GM18511 (cell line): ENCODE results near the gene CIT.

Source experiments
- ATAC-seq: cut with Tn5 transposase; IDR thresholded peaks from one replicate; pipeline ENCODE4 v1.9.1; 2021; ENCODE audit warnings: mild to moderate bottlenecking, moderate library complexity; ENCODE audit not compliant: unreplicated experiment

Gene CIT

GRCh38 chr12:119809023-119809422 lies 68.1 kb downstream of the CIT start:
- ATAC-seq: no peak

DNA sequence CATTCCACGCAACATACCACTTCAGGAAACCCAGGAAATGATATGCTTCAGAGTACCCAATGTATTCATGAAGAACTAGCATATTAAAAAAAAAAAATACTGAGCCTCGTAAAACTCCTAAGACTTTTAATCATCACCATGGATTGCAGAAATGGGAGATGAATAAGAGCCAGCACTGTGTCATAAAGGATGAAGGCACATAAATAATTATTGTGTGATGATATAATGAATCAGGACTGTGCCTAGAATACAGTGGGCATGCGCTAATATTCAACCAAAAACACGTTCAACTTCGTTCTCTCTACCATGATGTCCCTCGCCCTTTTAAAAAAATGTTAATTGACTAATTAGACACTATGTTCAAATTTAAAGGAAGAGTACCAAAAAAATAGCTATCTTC lies 68.7 kb downstream of the CIT start:
- no peak for ATAC-seq

- ATAC-seq: no peak
Measured at GRCh38 chr12:119807380-119807779, 69.7 kb downstream of the CIT start.

DNA sequence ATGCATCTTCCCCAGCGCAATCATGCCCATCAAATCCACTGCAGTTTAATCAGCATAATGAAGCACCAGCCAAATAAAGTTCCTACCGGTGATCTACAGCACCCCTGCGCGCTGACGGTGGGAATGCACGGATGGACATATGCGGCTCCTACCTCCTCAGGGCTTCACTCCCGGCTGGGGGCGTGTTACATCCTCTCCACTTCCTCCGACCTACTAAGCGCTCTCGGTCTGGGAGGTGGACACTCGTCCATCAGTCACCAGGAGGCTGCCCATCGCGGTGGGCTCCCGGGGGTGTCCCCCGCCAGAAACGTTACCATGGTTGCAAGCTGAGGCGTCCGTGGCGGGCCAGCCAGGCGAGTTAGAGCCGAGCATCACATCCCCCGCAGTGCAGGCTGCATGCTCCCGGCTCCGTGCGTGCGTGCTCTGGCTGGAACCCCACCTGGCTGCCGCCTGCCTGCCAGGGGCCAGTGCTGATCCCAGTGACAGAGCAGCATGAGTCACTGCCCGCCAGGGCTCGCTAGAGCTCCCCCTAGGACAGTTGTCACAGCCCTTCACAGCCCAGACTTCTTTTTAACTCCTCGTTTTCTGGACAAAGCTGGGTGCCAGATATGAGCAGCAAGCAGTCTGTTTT lies 73.0 kb downstream of the CIT start:
- ATAC-seq: no peak

- no peak for ATAC-seq
Measured at GRCh38 chr12:119803381-119803791, 73.7 kb downstream of the CIT start.

DNA sequence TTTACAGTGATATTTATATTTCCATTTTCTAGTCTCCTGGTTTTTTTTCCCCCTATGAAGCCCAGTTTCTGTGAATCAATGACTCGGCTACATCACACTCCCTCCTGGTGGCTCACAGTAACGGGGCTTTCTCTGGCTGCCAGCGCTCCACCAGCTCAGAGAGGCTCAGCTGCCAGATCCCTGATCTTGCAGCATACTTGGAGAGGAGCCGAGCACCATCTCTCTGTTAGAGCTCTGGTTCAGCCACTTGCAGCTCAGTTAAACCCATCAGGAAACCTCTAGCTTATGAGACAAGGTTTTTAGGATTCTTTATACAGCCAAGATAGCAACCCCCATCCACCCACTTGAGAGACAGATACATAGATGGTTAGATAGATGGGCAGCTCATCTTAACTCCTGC lies 74.6 kb downstream of the CIT start:
- ATAC-seq: no peak

GRCh38 chr12:119797090-119797489 lies 80.0 kb downstream of the CIT start:
- ATAC-seq: no peak

DNA sequence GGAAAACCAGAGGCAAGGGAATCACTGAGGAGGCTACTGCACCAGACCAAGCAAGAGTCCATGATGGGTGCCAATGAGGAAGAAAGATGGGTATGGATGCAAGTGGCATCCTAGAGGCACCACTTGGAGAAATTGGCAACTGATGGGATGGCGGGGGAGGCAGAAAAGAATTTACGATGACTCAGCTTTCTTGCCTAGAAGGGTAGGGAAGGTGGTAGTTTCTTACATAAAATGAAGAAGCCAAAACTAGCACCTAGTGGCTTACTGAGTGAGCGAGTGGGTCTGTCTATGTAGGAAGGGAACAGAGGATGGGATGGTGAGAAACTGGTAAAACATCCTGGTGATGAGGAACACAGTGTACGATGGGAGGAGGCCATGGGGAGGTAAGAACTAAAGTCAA lies 80.8 kb downstream of the CIT start:
- no peak for ATAC-seq

DNA sequence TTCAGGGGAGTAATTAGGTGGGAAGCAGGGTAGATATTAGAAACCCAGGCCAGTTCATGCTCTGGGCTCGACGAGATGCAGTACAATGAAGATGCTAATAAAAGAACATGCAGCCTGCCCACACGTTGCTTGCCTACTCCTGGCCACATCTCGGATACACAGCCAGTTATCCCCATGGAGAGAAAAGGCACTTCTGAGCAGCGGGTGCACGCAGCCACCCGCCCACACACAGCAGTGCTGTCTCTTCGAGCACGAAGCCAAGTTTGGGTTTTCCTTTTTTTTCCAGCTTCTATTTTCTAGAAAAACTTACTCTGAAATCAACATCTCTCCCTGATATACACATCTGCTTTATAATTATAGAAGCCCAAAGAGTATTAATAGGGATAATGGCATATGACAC lies 85.7 kb downstream of the CIT start:
- no peak for ATAC-seq

GRCh38 chr12:119788786-119789185 lies 88.3 kb downstream of the CIT start:
- no peak for ATAC-seq

- no peak for ATAC-seq
Measured at GRCh38 chr12:119786539-119786938, 90.6 kb downstream of the CIT start.

- no peak for ATAC-seq
Measured at GRCh38 chr12:119784673-119785072, 92.4 kb downstream of the CIT start.

GRCh38 chr12:119783787-119784186 lies 93.3 kb downstream of the CIT start:
- ATAC-seq: no peak

DNA sequence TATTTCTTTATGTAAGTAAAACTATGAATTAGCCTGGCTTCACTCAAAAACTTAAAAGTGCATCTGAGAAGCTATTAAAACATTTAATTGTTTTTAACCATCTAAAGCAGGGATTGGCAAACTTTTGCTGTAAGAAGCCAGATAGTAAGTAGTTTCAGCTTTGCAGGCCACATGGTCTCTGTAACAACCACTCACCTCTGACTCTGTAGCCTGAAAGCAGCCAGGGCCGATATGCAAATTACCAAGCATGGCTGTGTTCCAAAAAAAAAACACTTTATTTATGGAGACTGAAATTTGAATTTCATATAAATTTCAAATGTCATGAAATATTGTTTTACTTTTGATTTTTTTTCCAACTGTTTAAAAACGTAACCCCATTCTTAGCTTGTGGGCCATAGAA lies 95.3 kb downstream of the CIT start:
- ATAC-seq: no peak

DNA sequence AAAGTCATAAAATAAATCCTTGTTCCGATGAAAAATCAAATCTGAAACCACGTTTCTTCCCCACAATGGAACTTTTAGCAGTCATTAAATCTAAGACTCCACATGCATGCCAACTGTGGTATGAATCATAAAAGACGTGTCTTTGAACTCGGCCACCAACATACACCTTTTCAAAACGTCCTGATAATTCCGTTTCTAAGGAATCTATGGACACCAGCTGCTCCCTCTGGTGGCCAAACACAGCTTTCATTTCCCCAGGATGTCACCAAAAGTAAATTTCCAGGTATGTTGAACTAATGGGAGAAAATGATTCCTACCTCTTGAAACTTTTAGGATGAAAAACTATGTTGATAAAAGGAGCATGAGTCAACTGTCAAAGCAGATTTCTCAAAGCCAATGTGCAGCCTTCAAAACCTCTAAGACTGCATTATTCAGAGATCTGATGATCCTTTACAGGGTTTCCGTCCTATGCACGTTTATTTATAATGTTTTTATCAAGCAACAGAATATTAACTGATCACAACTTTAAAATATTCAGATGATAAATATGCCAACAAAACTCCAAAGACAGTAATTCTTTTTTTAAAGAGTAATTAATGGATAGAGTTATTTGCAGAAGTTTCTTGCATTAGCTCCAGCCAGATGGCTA lies 96.2 kb downstream of the CIT start:
- ATAC-seq: no peak

GRCh38 chr12:119775246-119775895 lies 101.7 kb downstream of the CIT start:
- no peak for ATAC-seq

GRCh38 chr12:119772431-119772830 lies 104.7 kb downstream of the CIT start:
- ATAC-seq: no peak

- ATAC-seq: no peak
Measured at GRCh38 chr12:119770146-119770545, 107.0 kb downstream of the CIT start.

- ATAC-seq: no peak
Measured at GRCh38 chr12:119762619-119763018, 114.5 kb downstream of the CIT start.

- no peak for ATAC-seq
Measured at GRCh38 chr12:119758722-119759121, 118.4 kb downstream of the CIT start.

DNA sequence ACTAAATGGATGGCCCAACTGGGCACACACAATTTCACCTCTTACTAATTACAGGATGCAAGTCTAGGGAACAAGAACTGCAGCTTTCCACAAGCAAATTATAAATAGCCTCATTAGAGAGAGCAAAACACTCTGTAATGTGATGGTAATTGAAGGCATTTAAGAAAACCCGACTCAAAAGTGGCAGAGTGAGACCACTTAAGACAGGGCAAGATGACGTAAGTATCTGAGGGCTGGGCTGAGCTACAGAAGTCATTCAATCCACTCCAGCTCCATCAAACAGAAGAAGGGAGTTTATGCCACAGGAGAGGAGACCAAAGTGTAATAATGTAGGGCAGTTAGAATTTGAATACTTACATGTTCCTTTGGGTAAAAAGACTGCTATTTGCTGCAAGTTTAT lies 118.9 kb downstream of the CIT start:
- no peak for ATAC-seq

GRCh38 chr12:119751961-119752360 lies 125.2 kb downstream of the CIT start:
- no peak for ATAC-seq
